Measurements from ENCODE around the gene KCNMB1.

The KCNMB1 gene, protein sequence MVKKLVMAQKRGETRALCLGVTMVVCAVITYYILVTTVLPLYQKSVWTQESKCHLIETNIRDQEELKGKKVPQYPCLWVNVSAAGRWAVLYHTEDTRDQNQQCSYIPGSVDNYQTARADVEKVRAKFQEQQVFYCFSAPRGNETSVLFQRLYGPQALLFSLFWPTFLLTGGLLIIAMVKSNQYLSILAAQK

DNA sequence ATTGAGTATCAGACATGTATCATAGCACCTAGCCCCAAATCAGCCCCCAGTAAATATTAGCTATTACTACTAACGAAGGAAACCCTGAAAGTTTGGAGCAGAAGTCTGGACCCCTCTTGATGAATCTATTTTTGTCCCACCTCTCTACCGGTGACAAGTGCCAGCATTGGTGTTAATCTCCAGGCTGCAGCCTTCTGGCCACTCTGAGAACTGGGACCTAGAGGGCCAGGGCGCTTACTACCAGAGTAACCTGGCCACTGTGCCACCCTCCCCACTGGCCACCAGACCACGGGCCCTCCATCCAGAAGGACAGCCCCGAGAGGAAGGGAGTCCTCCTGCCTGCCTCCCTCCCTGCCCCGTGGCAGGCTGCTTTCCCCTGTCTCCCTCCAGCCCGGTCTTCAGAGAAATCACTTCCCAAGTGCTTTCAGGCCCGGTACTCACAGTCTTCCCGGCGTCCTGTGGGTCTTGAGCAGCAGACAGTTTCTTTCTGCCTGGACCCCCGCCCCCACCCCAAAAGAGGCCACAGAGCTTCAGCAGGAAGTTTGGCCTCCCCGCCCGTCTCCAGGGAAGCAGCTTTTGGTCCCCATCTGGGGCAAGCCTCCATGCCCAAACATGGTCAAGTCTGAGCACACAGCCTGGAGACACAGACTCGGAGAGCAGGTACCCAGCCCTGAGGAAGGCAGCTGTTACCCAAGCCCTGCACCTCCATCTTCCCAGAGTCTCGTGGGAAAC lies at the start of gene KCNMB1:
Gene KCNMB1 (minus strand): TSS at position 550 of the 732 bp plus-strand sequence. CDS start 3,920 bp downstream, outside the sequence.
- in situ Hi-C loops (cut with HindIII; ENCODE audit: low sequenced_read_pairs): no loop called here

DNA sequence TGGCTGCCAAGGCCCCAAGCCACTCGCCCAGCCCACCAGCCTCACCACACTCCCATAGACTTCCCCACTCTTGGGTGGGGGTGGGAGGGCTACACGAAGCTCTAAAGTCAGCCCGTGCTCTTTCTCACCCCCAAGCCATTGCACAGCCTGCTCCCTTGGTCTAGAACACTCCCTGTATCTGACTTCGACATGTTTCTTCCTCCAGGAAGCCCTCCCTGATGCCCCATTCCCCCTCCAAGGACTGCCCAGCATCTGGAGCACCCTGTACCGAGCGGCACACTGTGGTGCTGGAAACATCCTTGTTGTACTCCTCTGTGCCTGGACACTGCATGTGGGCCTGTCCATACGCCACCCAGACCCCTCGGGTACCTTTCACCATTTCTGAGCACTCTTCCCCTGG lies 49.4 kb upstream of the KCNMB1 start:
- in situ Hi-C loops (cut with HindIII; ENCODE audit: low sequenced_read_pairs): no loop called here

GRCh38 chr5:170437621-170438375 lies 48.6 kb upstream of the KCNMB1 start:
- in situ Hi-C loops (cut with HindIII; ENCODE audit: low sequenced_read_pairs): no loop called here

- in situ Hi-C loops (cut with HindIII; ENCODE audit: low sequenced_read_pairs): no loop called here
Measured at GRCh38 chr5:170436335-170436734, 47.2 kb upstream of the KCNMB1 start.

DNA sequence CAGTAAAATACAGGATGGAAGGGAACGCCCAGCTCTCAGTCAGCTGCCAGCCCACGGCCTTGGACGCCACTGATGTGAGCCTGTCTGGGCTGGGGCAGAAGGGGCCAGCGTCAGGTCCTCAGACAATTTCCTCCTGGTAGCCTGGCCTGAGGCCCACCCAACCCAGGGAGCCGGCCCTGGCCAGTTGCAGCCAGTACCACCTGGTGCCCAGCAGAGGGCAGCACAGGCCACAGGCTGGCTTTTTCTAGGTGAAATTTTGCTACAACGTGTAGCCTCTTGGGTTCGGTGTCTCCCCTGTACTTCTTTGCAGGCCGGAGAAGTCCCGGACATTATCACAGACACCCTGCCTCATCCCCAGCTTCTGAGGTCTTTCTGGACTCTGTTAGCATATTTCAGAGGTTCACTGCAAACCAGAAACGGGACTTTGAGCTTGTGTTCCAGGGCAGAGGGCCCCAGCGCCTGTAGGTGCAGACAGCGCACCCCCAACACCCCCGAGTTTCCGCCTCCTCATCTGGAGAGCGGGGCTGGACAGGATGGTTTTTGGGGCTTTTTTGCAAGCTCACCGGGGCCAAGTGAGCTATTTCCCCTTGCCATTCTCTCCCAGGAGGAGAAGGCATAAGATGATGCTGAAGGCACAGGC lies 45.9 kb upstream of the KCNMB1 start:
- in situ Hi-C loops (cut with HindIII; ENCODE audit: low sequenced_read_pairs): no loop called here

DNA sequence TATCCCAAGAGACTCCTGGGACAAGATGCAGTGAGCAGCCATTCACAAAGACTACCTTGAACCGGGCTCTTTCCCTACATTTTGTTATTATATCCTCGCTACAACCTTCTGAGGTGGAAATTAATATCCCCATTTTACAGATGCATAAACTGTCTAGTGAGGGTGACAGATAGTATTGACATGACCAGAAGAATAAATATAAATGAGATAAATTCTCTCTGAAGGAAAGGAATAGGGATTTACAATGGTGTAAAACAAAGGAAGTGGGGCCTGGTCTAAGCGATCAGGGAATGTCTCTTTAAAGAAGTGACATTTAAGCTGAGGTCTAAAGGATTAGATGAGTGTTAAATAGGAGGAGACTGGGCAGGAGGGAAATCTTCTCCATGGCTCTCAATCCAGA lies 43.5 kb upstream of the KCNMB1 start:
- in situ Hi-C loops (cut with HindIII; ENCODE audit: low sequenced_read_pairs): no loop called here

DNA sequence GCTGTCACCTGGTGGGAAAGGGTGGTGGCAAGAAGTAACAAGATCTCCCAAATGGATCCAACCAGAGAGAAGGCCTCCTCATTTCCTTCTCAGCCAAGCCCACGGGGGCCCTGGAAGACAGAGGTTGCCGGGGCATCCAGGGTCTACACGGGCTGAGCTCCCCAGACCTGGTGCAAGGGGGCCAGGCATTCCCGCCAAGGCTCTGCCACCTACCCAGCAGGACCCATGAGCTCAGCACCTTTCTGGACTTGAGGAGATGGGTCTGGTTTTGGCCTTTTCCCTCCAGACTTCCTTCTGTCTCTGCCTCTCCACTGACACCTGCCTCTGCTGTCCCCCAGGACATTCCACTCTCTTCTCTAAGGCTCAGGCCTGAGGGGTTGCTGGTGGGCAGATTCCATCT lies 42.4 kb upstream of the KCNMB1 start:
- in situ Hi-C loops (cut with HindIII; ENCODE audit: low sequenced_read_pairs): no loop called here

GRCh38 chr5:170430866-170431437 lies 41.8 kb upstream of the KCNMB1 start:
- in situ Hi-C loops (cut with HindIII; ENCODE audit: low sequenced_read_pairs): no loop called here

DNA sequence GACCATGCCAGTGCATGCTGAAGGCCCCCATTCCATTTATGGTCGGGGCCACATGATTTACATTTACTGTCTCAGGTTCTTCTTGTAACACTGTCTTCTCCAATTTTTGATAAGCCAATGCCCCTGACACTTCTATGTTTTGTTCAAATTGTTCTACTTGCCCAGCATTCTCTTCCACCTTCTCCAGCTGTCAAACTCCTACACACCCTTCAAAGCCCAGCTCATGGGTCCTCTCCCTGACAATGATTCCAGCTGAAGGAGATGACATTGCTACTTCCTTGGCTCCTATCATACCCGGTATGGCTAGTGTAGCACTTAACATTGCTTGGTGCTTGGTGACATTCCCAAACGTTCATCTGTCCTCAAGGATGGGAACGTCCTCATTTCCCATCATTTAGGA lies 41.1 kb upstream of the KCNMB1 start:
- in situ Hi-C loops (cut with HindIII; ENCODE audit: low sequenced_read_pairs): no loop called here

DNA sequence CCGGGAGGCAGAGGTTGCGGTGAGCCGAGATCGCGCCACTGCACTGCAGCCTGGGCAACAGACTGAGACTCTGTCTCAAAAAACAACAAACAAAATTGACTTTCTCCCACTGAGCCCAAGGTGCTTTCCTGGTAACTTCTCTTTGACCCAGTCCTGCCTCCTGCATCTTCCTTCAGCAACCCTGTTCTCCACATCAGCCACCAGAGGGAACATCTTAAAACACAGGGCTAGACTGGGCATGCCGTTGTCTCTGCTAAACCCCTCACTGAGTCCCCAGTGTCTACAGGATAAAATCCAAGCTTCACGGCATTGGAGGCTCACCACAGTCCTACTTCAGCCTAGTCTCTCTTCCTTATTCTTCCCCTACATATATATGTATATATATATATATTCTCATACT lies 39.8 kb upstream of the KCNMB1 start:
- in situ Hi-C loops (cut with HindIII; ENCODE audit: low sequenced_read_pairs): no loop called here

- in situ Hi-C loops (cut with HindIII; ENCODE audit: low sequenced_read_pairs): no loop called here
Measured at GRCh38 chr5:170427672-170428236, 38.6 kb upstream of the KCNMB1 start.

GRCh38 chr5:170426786-170427185 lies 37.6 kb upstream of the KCNMB1 start:
- in situ Hi-C loops (cut with HindIII; ENCODE audit: low sequenced_read_pairs): no loop called here

GRCh38 chr5:170426149-170426767 lies 37.1 kb upstream of the KCNMB1 start:
- in situ Hi-C loops (cut with HindIII; ENCODE audit: low sequenced_read_pairs): no loop called here

GRCh38 chr5:170425731-170426130 lies 36.6 kb upstream of the KCNMB1 start:
- in situ Hi-C loops (cut with HindIII; ENCODE audit: low sequenced_read_pairs): no loop called here

DNA sequence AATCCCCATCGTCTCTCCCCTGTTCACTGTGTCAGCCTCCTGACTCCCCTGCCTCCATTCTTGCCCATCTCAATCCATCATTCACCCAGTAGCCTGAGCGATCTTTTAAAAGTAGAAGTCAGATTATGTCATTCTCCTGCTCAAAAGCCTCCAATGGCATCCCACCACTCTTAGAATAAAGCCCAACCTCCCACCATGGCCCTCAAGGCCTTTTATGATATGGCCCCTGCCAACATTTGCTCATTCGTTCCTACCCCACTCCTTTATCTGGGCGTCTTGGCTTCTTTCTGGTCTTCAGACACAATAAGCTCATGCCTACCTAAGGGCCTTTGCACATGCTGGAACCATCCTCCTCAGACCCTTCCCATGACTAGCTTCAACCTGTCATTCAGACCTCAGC lies 35.5 kb upstream of the KCNMB1 start:
- in situ Hi-C loops (cut with HindIII; ENCODE audit: low sequenced_read_pairs): no loop called here

DNA sequence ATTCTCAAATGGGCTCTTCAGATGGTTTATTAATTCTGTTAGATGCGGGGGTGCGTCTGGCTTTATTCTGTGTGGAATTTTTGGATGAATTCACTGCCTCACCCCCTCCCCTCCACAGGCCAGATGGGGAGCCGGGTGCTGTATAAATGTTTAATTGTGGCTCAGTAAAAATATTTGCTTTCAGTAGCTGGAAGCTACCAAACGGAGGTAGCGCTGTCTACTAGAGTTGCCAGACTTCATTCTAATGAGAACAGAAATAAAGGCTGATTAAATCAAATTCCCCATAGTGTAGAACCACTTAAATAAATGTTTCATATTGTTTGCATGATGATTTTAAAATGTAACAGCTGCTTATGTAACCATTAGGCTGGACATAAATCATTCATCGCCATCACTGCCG lies 34.5 kb upstream of the KCNMB1 start:
- in situ Hi-C loops (cut with HindIII; ENCODE audit: low sequenced_read_pairs): no loop called here

DNA sequence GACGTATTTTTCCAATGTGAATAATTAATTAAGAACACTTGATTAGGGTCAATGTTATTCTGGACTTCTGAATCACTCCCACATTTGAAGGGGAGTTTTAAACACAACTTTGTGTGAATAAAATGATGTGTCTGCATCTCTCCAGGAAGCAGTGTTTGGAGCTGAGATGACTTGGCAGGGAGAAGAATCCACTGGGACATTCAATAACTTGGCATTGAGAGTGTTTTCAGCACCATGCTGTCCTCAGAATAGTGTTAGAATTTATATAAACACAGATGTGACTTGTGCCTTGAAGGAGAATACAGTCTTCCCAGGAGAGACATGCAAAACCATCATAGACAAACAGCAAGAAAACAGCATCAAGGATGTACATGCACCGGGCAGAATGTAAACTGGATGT lies 32.7 kb upstream of the KCNMB1 start:
- in situ Hi-C loops (cut with HindIII; ENCODE audit: low sequenced_read_pairs): no loop called here

DNA sequence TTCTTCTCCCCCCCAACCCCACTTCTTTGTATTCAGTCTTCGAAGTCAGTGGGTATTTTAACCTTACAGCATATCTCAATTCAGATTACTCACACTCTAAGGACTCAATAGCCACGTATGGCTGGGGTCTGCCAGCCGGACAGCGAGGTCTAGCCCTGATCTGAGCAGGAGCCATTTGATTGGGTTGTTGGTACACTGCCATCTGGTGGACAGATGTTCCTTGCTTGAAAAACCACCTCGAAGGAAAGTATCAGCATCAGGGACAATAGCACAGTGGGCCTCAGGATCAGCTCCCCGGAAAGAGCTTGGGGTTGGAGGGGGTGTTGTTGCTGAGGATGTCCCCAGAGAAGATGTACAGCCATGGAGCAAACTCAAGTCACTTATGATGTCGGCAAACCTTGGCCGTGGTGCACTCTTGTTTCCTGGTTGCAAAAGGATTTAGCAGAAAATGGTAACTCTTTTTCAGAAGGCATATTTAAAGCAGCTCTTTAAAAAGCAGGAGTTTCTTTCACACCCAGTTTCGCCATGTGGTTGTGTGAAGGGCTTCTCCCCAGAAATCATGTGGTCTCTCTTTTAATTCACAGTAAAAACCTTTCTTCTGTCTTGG lies 31.7 kb upstream of the KCNMB1 start:
- in situ Hi-C loops (cut with HindIII; ENCODE audit: low sequenced_read_pairs): no loop called here

- in situ Hi-C loops (cut with HindIII; ENCODE audit: low sequenced_read_pairs): no loop called here
Measured at GRCh38 chr5:170419643-170420042, 30.5 kb upstream of the KCNMB1 start.

GRCh38 chr5:170418736-170419135 lies 29.6 kb upstream of the KCNMB1 start:
- in situ Hi-C loops (cut with HindIII; ENCODE audit: low sequenced_read_pairs): no loop called here

All from DLD1 (cell line).